Transverse colon (tissue), 4 donors: ENCODE results near the gene CCDC7. TPM values are rescaled to one million over a fixed set of nuclear protein-coding genes. Genes with fewer than 3 reads are reported as not detected.

Experiments used
- DNase-seq: peaks from one replicate; pipeline ENCODE4 v3.0.0-alpha.2; 2019
- H3K27ac ChIP-seq, 4 donors: fragments of 200-600 bp; sonication (generic); 2 replicates each; pipeline ENCODE4 v1.5.1; 2016 to 2018; ENCODE audit warnings: inconsistent platforms in 4 of 4
- H3K27me3 ChIP-seq: fragments of 200-600 bp; sonication (generic); 2 replicates; pipeline ENCODE4 v1.5.1; 2017; ENCODE audit warnings: inconsistent platforms
- H3K36me3 ChIP-seq, 4 donors: fragments of 200-600 bp; sonication (generic); 2 replicates each; pipeline ENCODE4 v1.5.1; 2017 to 2019; ENCODE audit warnings: inconsistent platforms in 4 of 4
- H3K4me1 ChIP-seq, 4 donors: fragments of 200-600 bp; sonication (generic); 2 replicates each; pipeline ENCODE4 v1.5.1; 2017 to 2020; ENCODE audit warnings: inconsistent platforms in 4 of 4
- H3K4me3 ChIP-seq, 4 donors: fragments of 200-600 bp; sonication (generic); 1 replicate in 1 of 4; 2 replicates in 3 of 4; pipeline versions ENCODE4 v1.5.1 to v1.6.1; 2017 to 2019; ENCODE audit warnings: inconsistent platforms in 4 of 4
- H3K9me3 ChIP-seq, 2 donors: fragments of 200-600 bp; sonication (generic); 2 replicates each; pipeline ENCODE4 v1.5.1; 2017 to 2019; ENCODE audit warnings: inconsistent platforms in 2 of 2
- EP300 ChIP-seq: sonication (generic); formaldehyde crosslinking; IDR thresholded peaks from one replicate; pipeline ENCODE4 v1.6.1; 2017; ENCODE audit warnings: antibody characterized with exemption, low read depth
- POLR2A ChIP-seq: fragments of 450-650 bp; IDR thresholded peaks from one replicate; pipeline ENCODE4 v1.6.1; 2016; ENCODE audit warnings: antibody characterized with exemption, mild to moderate bottlenecking, moderate library complexity
- POLR2AphosphoS5 ChIP-seq, 3 donors: sonication (generic); formaldehyde crosslinking; IDR thresholded peaks; one replicate each; pipeline ENCODE4 v1.6.1; 2016; ENCODE audit warnings: antibody characterized with exemption in 3 of 3
- WGBS, 2 donors: methylation state at CpG; one replicate each; pipeline ENCODE4 v1.1.5; 2018; ENCODE audit warnings: low coverage in 1 of 2; 5-methylcytosine and 5-hydroxymethylcytosine counted together
- in situ Hi-C, 4 donors: fragments of 200-750 bp; cut with MboI; loops; one replicate each; pipeline versions ENCODE4 v1.15.0 to v1.15.1; 2017; ENCODE audit warnings: low sequenced_read_pairs in 3 of 4, low pct_ligation_motif_present in 1 of 4, low pct_unique_long_range_greater_than_20kb in 1 of 4
- intact Hi-C: fragments of 100-400 bp; cut with DNase I; formaldehyde crosslinking; loops from one replicate; pipeline ENCODE4 v1.15.1; 2023; ENCODE audit warnings: low total_unique reads
- total RNA-seq, 4 donors: library from RNA; depleted of rRNA; stranded (reverse); fragments of >200 nt; gene quantifications; one replicate each; pipeline ENCODE4 v1.1.0, GENCODE V29; 2016
- TF ChIP-seq, protein P1 (sequence below), 5 experiments: fragments of 200-600 bp in 3 of 5; fragments of 450-650 bp in 2 of 5; sonication (generic) in 3 of 5; IDR thresholded peaks; 1 replicate in 2 of 5; 2 replicates in 3 of 5; pipeline ENCODE4 v1.5.1; 2016 to 2017; ENCODE audit warnings: antibody characterized with exemption in 5 of 5, inconsistent platforms in 3 of 5, mild to moderate bottlenecking in 2 of 5, moderate library complexity in 1 of 5

Gene CCDC7
- total RNA-seq, 4 donors from 2014 or later, result 4.8 to 17.6 (median 13.3) TPM

DNA sequence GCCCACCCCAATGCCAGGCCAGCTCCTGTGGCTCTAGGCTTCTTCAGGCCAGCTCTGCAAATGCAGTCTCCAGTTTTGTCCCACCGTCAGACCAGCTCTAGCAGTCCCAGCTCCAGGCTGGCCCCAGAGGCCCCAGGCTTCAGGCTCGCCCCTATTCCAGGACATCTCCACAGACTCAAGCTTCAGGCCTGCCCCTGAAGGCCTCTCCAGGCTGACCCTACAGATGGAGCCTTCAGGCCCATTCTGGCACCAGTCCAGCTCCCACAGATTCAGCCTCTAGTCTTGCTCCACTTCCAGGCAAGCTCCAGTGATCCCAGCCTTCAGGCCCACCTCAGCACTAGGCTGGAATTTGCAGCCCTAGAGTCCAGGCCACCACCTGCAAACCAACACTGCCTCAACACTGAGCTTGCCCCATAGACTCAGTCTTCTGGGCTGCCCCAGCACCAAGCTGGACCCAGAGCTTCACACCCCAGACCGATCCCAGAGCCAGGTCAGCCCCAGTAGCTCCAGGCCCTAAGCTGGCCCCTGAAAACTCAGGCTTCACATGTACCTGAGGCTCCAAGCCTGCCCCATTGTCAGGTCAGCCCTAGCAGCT is 341.8 kb downstream of the CCDC7 start:
- H3K4me3 ChIP-seq, result no peak overlapping the region
- H3K27me3 ChIP-seq, result no peaks in the 10 kb centered on the region
- 95% methylated on average over 3 of the region's 3 CpGs; no CpG with 5 or more reads in 1 of the 2 donors for WGBS, 2 donors
- in situ Hi-C loops, result loop anchor here in 1 of 4 donors (25.0 kb wide), 1 partner anchor 375 kb away; no protein-coding TSS in a partner anchor
- no peaks in the 10 kb centered on the region for H3K9me3 ChIP-seq
- no peaks in the 10 kb centered on the region for H3K36me3 ChIP-seq
- no peak overlapping the region for H3K27ac ChIP-seq
- TF ChIP-seq POLR2AphosphoS5 (IDR thresholded peaks at IDR 0.05), result no peak
- TF ChIP-seq, protein P1, sequence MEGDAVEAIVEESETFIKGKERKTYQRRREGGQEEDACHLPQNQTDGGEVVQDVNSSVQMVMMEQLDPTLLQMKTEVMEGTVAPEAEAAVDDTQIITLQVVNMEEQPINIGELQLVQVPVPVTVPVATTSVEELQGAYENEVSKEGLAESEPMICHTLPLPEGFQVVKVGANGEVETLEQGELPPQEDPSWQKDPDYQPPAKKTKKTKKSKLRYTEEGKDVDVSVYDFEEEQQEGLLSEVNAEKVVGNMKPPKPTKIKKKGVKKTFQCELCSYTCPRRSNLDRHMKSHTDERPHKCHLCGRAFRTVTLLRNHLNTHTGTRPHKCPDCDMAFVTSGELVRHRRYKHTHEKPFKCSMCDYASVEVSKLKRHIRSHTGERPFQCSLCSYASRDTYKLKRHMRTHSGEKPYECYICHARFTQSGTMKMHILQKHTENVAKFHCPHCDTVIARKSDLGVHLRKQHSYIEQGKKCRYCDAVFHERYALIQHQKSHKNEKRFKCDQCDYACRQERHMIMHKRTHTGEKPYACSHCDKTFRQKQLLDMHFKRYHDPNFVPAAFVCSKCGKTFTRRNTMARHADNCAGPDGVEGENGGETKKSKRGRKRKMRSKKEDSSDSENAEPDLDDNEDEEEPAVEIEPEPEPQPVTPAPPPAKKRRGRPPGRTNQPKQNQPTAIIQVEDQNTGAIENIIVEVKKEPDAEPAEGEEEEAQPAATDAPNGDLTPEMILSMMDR (IDR thresholded peaks at IDR 0.05), result no peak
- TF ChIP-seq EP300, result no peak
- no peak for TF ChIP-seq POLR2A
- no peak for DNase-seq
- H3K4me1 ChIP-seq, result no peaks in the 10 kb centered on the region
- intact Hi-C loops, result no loop called here

DNA sequence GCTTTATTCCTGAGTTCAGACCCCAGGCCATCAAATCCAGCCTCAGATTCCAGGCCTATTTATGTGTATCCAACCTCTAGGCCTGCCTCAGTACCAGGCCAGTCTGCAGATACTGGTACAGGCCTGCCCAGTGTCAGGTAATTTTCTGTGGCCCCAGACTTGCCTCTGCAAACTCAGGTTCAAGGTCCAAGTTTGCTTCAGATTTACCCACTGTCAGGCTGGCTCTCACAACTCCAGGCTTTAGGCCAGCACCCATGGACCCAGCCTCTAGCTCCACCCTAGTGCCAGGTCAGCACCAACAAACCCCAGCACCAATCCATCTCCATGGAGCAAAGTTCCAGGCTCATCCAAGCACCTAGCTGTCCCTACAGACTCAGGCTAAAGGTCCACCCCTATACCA is 342.4 kb downstream of the CCDC7 start:
- H3K4me1 ChIP-seq, result no peaks in the 10 kb centered on the region
- intact Hi-C loops, result no loop called here
- DNase-seq, result no peak
- no peaks in the 10 kb centered on the region for H3K27me3 ChIP-seq
- H3K9me3 ChIP-seq, result no peaks in the 10 kb centered on the region
- H3K36me3 ChIP-seq, result no peaks in the 10 kb centered on the region
- TF ChIP-seq POLR2AphosphoS5 (IDR thresholded peaks at IDR 0.05) (no peak), EP300 (no peak), POLR2A (no peak)
- TF ChIP-seq, protein P1 (IDR thresholded peaks at IDR 0.05), result no peak
- in situ Hi-C loops, result loop anchor here in 1 of 4 donors (25.0 kb wide), 1 partner anchor 374 kb away; no protein-coding TSS in a partner anchor
- no peak overlapping the region for H3K4me3 ChIP-seq
- H3K27ac ChIP-seq, result no peak overlapping the region

DNA sequence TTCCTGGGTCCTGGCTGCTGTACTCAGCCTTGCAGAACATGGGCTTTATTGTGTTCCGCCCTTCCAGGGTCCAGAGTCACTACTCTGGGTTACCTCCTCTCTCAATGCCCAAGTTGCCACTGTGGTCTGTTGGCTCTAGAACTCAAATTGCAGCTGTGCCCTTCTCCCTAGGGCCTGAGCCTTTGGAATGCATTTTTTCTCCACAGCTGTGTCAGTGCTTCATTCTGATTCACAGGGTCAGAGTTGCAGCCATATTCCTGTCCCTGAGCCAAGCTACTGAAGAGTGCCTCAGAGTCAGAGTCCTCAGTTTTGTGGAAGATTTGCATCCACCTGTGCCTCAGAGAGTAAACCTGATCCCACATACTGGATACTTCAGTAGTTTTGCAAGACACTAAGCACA is 344.5 kb downstream of the CCDC7 start:
- Histone ChIP-seq H3K9me3 (no peaks in the 10 kb centered on the region), H3K4me3 (no peak overlapping the region), H3K36me3 (no peaks in the 10 kb centered on the region), H3K27ac (no peak overlapping the region), H3K4me1 (no peaks in the 10 kb centered on the region), H3K27me3 (no peaks in the 10 kb centered on the region)
- DNase-seq, result no peak
- WGBS, 2 donors, result 100% methylated on average over 1 of the region's 1 CpG; no CpG with 5 or more reads in 1 of the 2 donors
- intact Hi-C loops, result no loop called here
- TF ChIP-seq, protein P1 (IDR thresholded peaks at IDR 0.05), result no peak
- TF ChIP-seq POLR2A (no peak), POLR2AphosphoS5 (IDR thresholded peaks at IDR 0.05) (no peak), EP300 (no peak)
- in situ Hi-C loops, result loop anchor here (5.0 to 25.0 kb wide), 3 partner anchors 217 to 372 kb away; no protein-coding TSS in a partner anchor

DNA sequence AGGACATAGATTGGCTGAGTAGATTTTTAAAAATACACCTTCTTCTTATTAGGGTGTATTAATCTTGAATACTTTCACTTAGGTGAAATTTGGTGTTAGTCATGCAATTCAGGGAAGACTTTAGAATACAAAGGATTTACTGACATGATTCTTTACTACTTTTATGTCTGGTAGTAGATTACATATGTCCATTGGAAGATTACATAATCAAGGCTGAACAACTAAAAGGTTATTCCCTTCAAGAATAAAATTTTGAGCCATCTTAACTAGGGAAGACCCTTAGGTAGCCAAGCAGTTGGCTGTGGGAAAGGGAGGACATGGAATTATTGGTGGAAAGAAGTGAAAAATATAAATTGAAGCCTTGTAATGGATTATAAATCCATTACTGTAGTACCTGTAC is 347.1 kb downstream of the CCDC7 start:
- in situ Hi-C loops (loop anchor here (5.0 to 25.0 kb wide), 3 partner anchors 214 to 369 kb away; no protein-coding TSS in a partner anchor), intact Hi-C loops (no loop called here)
- no peaks in the 10 kb centered on the region for H3K4me1 ChIP-seq
- no peaks in the 10 kb centered on the region for H3K36me3 ChIP-seq
- TF ChIP-seq POLR2AphosphoS5 (IDR thresholded peaks at IDR 0.05) (no peak), EP300 (no peak), POLR2A (no peak)
- TF ChIP-seq, protein P1 (IDR thresholded peaks at IDR 0.05), result no peak
- no peak for DNase-seq
- no peaks in the 10 kb centered on the region for H3K27me3 ChIP-seq
- H3K4me3 ChIP-seq, result no peak overlapping the region
- H3K9me3 ChIP-seq, result no peaks in the 10 kb centered on the region
- no peak overlapping the region for H3K27ac ChIP-seq
